Omental fat pad (tissue), 4 donors: Measurements from ENCODE around the gene HHIP. TPM values are rescaled to one million over a fixed set of nuclear protein-coding genes. Genes with fewer than 3 reads are reported as not detected.

Experiments
- ATAC-seq: fragments of 150-250 bp; one replicate; pipeline ENCODE4 v1.9.1; 2016; ENCODE audit warnings: mild to moderate bottlenecking, moderate library complexity; ENCODE audit not compliant: low FRiP score
- DNase-seq: peaks from one replicate; pipeline ENCODE4 v3.0.0-alpha.2; 2019; ENCODE audit warnings: low spot score
- total RNA-seq, 4 donors: library from RNA; depleted of rRNA; stranded (reverse); fragments of >200 nt; gene quantifications; one replicate each; pipeline ENCODE4 v1.1.0, GENCODE V29; 2016
- TF ChIP-seq, protein P1 (sequence below), 3 donors: fragments of 450-650 bp; IDR thresholded peaks; one replicate each; pipeline ENCODE4 v1.5.1; 2016 to 2017; ENCODE audit warnings: antibody characterized with exemption in 3 of 3, mild to moderate bottlenecking in 3 of 3, moderate library complexity in 2 of 3

The HHIP gene
- total RNA-seq = 10 to 100 TPM in 1 of 4 donors, 1 to 10 TPM in 2, under 1 TPM in 1; 0.47 to 12.7 (median 1.9) TPM

DNA sequence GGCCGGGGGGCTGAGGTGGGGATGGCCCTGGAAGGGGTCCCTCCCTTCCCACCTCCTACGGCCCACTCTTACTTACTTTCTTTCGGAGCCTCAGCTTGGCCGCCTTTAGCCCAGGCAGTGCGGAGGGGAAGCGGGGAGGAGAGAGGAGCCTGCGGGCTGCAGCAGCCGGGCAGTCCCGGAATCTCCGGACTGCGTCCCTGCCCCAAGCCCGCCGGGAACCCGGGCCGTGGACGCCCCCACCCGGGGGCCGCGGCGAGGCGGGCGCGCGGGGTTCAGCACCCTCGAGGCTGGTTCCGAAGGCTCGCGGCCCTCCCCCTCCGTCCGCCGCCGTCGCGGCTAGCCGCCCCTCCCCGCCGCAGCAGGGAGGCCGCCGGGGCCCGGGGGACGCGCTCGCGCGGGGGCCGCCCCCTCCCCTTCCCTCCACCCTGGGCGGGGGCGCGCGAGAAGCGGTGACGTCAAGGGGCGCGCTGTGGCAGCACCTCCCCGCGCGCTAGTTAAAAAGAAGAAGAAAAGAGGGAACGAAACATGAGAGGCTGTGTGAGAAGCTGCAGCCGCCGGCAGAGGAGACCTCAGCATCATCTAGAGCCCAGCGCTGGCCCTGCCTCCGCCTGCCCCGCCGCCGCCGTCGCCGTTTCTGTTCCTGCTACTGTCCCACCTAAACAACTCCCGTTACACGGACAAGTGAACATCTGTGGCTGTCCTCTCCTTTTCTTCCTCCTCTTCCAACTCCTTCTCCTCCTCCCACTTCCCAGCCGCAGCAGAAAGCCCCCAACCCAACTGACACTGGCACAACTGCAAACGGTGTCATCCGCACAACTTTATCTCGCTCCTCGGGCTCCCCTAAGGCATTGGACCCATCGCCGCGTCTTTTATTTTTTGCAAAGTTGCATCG, at the start of gene HHIP:
Gene HHIP (plus strand): TSS at position 526 of the 892 bp plus-strand sequence. CDS start 520 bp downstream, outside the sequence.
- no peak for DNase-seq
- ATAC-seq = peak; percentile 81
- TF ChIP-seq, protein P1, sequence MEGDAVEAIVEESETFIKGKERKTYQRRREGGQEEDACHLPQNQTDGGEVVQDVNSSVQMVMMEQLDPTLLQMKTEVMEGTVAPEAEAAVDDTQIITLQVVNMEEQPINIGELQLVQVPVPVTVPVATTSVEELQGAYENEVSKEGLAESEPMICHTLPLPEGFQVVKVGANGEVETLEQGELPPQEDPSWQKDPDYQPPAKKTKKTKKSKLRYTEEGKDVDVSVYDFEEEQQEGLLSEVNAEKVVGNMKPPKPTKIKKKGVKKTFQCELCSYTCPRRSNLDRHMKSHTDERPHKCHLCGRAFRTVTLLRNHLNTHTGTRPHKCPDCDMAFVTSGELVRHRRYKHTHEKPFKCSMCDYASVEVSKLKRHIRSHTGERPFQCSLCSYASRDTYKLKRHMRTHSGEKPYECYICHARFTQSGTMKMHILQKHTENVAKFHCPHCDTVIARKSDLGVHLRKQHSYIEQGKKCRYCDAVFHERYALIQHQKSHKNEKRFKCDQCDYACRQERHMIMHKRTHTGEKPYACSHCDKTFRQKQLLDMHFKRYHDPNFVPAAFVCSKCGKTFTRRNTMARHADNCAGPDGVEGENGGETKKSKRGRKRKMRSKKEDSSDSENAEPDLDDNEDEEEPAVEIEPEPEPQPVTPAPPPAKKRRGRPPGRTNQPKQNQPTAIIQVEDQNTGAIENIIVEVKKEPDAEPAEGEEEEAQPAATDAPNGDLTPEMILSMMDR (IDR thresholded peaks at IDR 0.05) = no peak

DNA sequence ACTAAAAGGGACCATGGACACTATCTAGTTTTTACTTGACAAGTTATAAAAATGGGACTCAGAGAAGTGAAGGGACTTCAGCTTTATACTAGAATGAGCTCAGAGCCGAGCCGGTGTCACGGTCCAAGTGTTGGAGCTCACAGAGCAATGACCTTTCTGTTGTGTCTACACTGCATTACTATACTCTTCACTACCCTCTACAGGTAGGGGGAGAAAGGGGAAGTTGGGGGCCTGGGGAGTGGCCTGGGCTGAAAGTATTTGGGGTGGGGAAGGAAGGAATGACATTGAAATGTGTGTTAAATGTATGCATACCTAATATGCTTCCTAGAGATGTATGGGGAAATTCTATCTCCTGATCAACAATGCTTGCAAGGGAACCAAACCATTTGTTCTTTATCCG, 48.8 kb upstream of the HHIP start:
- ATAC-seq = no peak
- no peak for DNase-seq
- TF ChIP-seq, protein P1 (IDR thresholded peaks at IDR 0.05) = no peak

DNA sequence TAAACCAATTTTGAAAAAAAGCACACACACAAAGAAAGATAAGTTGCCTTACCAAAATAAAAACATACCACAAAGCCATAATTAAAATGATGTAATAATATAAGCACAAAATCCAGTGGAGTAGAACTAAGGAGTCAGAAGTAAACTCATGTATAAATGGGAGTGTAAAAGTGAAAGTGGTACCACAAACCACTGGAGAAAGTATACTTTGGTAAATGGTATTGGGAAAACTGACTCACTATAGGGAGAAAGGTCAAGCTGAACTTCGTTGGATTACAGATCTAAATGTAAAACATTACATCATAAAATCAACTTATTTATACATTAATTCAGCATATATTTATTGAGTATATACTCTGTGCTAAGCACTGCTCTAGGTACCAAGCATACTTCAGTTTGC, 46.3 kb upstream of the HHIP start:
- no peak for DNase-seq
- no peak for ATAC-seq
- TF ChIP-seq, protein P1 (IDR thresholded peaks at IDR 0.05) = no peak

- TF ChIP-seq, protein P1 (IDR thresholded peaks at IDR 0.05) = no peak
- ATAC-seq (no peak), DNase-seq (no peak)
Observed at GRCh38 chr4:144611850-144612249, 34.1 kb upstream of the HHIP start.

DNA sequence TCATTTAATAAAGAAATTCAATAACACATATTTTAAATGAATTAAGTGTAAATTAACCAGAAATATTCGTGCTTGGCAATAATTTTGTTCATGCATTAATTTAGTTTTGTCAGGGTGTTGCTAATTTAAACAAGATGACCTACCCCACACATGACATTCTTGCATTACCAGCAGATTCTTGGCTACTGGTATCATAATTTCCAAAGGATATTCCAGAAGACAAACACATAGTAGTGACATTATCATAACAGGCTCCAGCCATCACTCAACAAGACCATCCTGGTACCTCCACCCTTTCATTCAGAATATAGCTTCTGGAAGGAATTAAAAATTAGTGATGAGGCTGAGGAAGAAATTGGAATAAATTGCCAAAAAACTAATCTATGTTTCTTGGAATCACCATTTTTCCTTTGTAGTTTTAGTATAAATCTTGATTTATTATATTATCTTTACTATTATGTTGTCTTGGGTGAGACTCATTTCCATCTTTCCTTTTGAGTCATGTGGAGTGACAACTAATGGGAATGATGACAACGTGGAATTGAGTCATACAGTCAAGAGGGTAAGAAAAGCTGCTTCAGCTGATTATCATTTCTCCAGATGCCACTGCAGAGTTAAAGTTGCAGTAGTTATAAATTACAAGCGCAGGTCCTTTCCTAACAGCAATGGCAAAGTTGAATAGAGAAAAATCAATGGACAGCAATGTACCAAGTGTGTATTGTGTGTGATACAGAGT, 30.9 kb upstream of the HHIP start:
- DNase-seq = no peak
- TF ChIP-seq, protein P1 (IDR thresholded peaks at IDR 0.05) = no peak
- no peak for ATAC-seq

GRCh38 chr4:144621681-144622080, 24.3 kb upstream of the HHIP start:
- ATAC-seq (no peak), DNase-seq (no peak)
- TF ChIP-seq, protein P1 (IDR thresholded peaks at IDR 0.05) = no peak
